K562 (cell line): ENCODE measurements around the gene TRIM25. TPM values are rescaled to one million over a fixed set of nuclear protein-coding genes. Genes with fewer than 3 reads are reported as not detected.
A peak's percentile ranks its signal among the peaks of the same experiment; 100 is the strongest.

Experiments used
- FOS ChIP-seq: IDR thresholded peaks from 3 replicates; pipeline ENCODE4 v1.6.1; 2011; ENCODE audit not compliant: insufficient read length; ENCODE audit errors: extremely low read depth
- GTF2F1 ChIP-seq: IDR thresholded peaks from 2 replicates; pipeline ENCODE4 v1.6.1; 2011; ENCODE audit warnings: low read depth, low read length, improper control_type of control experiment
- MYC ChIP-seq, 2 experiments: fragments of 250-450 bp in 1 of 2; sonication (Bioruptor Pico) in 1 of 2; IDR thresholded peaks; 2 replicates each; pipeline versions ENCODE4 v1.5.1 to v1.6.1; 2012 to 2021; ENCODE audit warnings: low read depth in 2 of 2, borderline replicate concordance in 1 of 2, improper control_type of control experiment in 1 of 2, low read length in 1 of 2, mild to moderate bottlenecking in 1 of 2, moderate library complexity in 1 of 2
- POLR2AphosphoS5 ChIP-seq: IDR thresholded peaks from 2 replicates; pipeline ENCODE4 v1.6.1; 2011; ENCODE audit warnings: mild to moderate bottlenecking, low read depth, low read length, moderate library complexity; ENCODE audit not compliant: control insufficient read depth, insufficient read depth
- RHOXF2B ChIP-seq: fragments of 250-450 bp; sonication (Bioruptor Pico); conservative IDR thresholded peaks from 2 replicates; pipeline ENCODE4 v1.5.1; 2021
- SUPT5H ChIP-seq: fragments of 450-650 bp; IDR thresholded peaks from 2 replicates; pipeline ENCODE4 v1.6.1; 2016
- polyA plus RNA-seq, 8 experiments: library from polyadenylated mRNA; depleted of rRNA in 4 of 8; stranded (reverse) in 5 of 8; unstranded in 3 of 8; fragments of >200 nt; fragmentation: Nextera tagmentation in 2 of 8; fragmentation: Illumina TruSeq in 1 of 8; extraction: Ambion mirVana in 2 of 8; extraction: Trizol in 1 of 8; gene quantifications; 2 replicates each; pipeline versions ENCODE4 v1.2.1 to v1.2.3, GENCODE V29; 2011 to 2014; ENCODE audit warnings: inconsistent platforms in 1 of 8, missing spikeins in 1 of 8
- total RNA-seq, 7 experiments: library from RNA; depleted of rRNA in 6 of 7; stranded (reverse); fragments of >200 nt in 6 of 7; fragmentation: Illumina TruSeq in 2 of 7; extraction: Trizol in 2 of 7; gene quantifications; 2 replicates each; pipeline versions ENCODE4 v1.2.1 to v1.2.3, GENCODE V29; 2011 to 2021; ENCODE audit warnings: low replicate concordance in 1 of 7
- TF ChIP-seq, protein P1 (sequence below): fragments of 450-650 bp; formaldehyde crosslinking; IDR thresholded peaks from 2 replicates; pipeline ENCODE4 v1.4.0; 2020; ENCODE audit warnings: mild to moderate bottlenecking, moderate library complexity

The TRIM25 gene
- total and polyA plus RNA-seq, 9 of the 15 experiments (the other 6 are each of a cell fraction or from before 2014, with no cell fraction given): 5.9 to 49.5 (median 24.5) TPM

DNA sequence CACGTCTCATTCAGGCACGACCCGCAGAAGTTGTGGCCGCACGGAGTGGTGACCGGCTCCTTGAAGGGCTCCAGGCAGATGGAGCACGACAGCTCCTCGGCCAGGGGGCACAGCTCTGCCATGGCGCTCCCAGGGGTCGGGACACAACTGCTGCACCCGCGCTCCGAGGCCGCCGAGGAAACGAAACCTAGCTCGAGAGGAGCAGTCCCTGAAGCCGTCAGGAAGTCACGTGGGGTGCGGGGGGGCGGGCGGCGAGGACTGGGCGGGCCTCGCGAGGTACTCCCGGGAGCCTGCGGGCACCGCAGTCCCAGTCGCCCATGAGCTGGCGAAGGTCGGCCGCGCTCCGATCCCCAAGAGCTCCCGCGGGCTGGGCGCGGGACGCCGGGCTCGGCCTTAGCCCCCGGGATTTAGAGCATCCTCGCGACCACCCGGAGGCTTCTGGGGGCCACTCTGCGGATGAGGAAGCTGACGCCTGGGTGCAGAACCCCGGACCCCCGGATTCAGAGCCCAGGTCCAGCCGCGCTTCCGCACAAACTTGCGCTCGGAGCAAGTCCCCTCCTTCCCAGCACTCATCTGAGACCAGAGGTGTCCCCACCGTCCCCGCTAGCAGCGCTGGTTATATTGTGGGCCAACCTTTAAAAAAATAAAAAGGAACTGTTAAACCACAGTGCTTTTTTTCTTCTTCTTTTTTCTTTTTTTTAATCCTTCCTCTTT lies at the start of gene TRIM25 (continued):
- TF ChIP-seq MYC (IDR thresholded peaks at IDR 0.05; ENCODE audit: low read depth, low read length) (peak; percentile 68; the same call in 1 of the 2 replicates), MYC (CRISPR knock-in tag; IDR thresholded peaks at IDR 0.05; ENCODE audit: borderline replicate concordance, low read depth) (no peak), RHOXF2B (CRISPR knock-in tag) (0 out of 2 replicates have a peak, but pooled peaks have one; percentile 29), SUPT5H (peak; percentile 98), GTF2F1 (peak; percentile 91; the same call in 1 of the 2 replicates), POLR2AphosphoS5 (peak; percentile 95), FOS (no peak)
- TF ChIP-seq, protein P1, sequence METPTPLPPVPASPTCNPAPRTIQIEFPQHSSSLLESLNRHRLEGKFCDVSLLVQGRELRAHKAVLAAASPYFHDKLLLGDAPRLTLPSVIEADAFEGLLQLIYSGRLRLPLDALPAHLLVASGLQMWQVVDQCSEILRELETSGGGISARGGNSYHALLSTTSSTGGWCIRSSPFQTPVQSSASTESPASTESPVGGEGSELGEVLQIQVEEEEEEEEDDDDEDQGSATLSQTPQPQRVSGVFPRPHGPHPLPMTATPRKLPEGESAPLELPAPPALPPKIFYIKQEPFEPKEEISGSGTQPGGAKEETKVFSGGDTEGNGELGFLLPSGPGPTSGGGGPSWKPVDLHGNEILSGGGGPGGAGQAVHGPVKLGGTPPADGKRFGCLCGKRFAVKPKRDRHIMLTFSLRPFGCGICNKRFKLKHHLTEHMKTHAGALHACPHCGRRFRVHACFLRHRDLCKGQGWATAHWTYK (CRISPR knock-in tag): 0 out of 2 replicates have a peak, but pooled peaks have one; percentile 61
